DOHH2 (cell line): ENCODE results near the gene SSPN.

Source experiments
- H3F3A ChIP-seq: fragments of 200-600 bp; sonication (generic), shearing (Covaris generic); 2 replicates; pipeline ENCODE4 v1.6.0; 2016; ENCODE audit warnings: antibody characterized with exemption, mild to moderate bottlenecking; ENCODE audit not compliant: control insufficient read depth, insufficient read depth
- H3K27ac ChIP-seq: fragments of 200-600 bp; sonication (generic); 2 replicates; pipeline ENCODE4 v1.5.1; 2014; ENCODE audit warnings: low read depth, mild to moderate bottlenecking, low read length, moderate library complexity
- H3K27me3 ChIP-seq: fragments of 200-600 bp; sonication (generic); 2 replicates; pipeline ENCODE4 v1.6.1; 2014; ENCODE audit warnings: mild to moderate bottlenecking, low read length, mixed read lengths; ENCODE audit not compliant: control insufficient read depth
- H3K36me3 ChIP-seq: fragments of 200-600 bp; sonication (generic); 2 replicates; pipeline ENCODE4 v1.6.1; 2014; ENCODE audit warnings: mild to moderate bottlenecking, low read length, moderate library complexity, mixed read lengths; ENCODE audit not compliant: control insufficient read depth
- H3K4me1 ChIP-seq: fragments of 200-600 bp; sonication (generic); 2 replicates; pipeline ENCODE4 v1.6.1; 2014; ENCODE audit warnings: mild to moderate bottlenecking, low read length, mixed read lengths; ENCODE audit not compliant: control insufficient read depth
- H3K4me2 ChIP-seq: fragments of 200-600 bp; sonication (generic); 2 replicates; pipeline ENCODE4 v1.6.0; 2014; ENCODE audit warnings: mild to moderate bottlenecking, low read length, moderate library complexity
- H3K4me3 ChIP-seq: fragments of 200-600 bp; sonication (generic); 2 replicates; pipeline ENCODE4 v1.5.1; 2014; ENCODE audit warnings: mild to moderate bottlenecking, low read length, mixed read lengths
- H3K79me2 ChIP-seq: fragments of 200-600 bp; sonication (generic); 2 replicates; pipeline ENCODE4 v1.6.1; 2014; ENCODE audit warnings: mild to moderate bottlenecking, low read length, mixed read lengths; ENCODE audit not compliant: control insufficient read depth
- H3K9me2 ChIP-seq: fragments of 200-600 bp; sonication (generic); replicated peaks from 2 replicates; pipeline ENCODE4 v1.6.1; 2014; ENCODE audit warnings: mild to moderate bottlenecking, low read length, mixed read lengths; ENCODE audit not compliant: control insufficient read depth
- H3K9me3 ChIP-seq: fragments of 200-600 bp; sonication (generic); 2 replicates; pipeline ENCODE4 v1.6.1; 2014; ENCODE audit warnings: antibody characterized with exemption, low read length, mixed read lengths; ENCODE audit not compliant: control insufficient read depth, insufficient read depth
- H4K20me1 ChIP-seq: fragments of 200-600 bp; sonication (generic); 2 replicates; pipeline ENCODE4 v1.6.0; 2014; ENCODE audit warnings: low read depth, mild to moderate bottlenecking, antibody characterized with exemption, low read length, moderate library complexity; ENCODE audit not compliant: control insufficient read depth, insufficient read depth
- EZH2phosphoT487 ChIP-seq: fragments of 200-600 bp; sonication (generic); IDR thresholded peaks from 2 replicates; pipeline ENCODE4 v1.6.1; 2017; ENCODE audit warnings: borderline replicate concordance, mild to moderate bottlenecking, antibody characterized with exemption, low read length, moderate library complexity, mixed read lengths
- TF ChIP-seq, protein P1 (sequence below): fragments of 200-600 bp; sonication (generic); IDR thresholded peaks from one replicate; pipeline ENCODE4 v1.5.1; 2014; ENCODE audit warnings: antibody characterized with exemption, mild to moderate bottlenecking, low read depth, low read length; ENCODE audit not compliant: poor library complexity, severe bottlenecking

Gene SSPN

DNA sequence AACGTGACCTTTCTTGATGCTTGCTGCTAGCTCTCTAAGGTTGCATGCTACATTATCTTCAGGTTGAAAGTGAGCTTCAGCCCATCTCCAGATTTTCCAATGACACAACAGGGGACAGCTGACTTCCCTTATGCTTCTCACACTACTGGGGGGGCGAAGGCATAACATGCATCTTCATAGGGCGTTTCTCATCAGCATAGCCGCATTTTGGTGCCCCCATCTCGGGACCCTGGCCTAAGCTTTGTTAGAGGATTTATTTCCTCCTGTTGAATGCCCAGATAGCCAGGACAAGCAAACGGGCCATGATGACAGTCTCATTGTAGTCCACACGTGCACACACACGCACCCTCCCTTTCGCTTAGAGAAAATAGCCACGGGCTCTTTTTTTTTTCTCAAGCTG lies 30.7 kb downstream of the SSPN start:
- no peak overlapping the region for H3K4me3 ChIP-seq

GRCh38 chr12:26226629-26227360 lies 31.4 kb downstream of the SSPN start:
- TF ChIP-seq EZH2phosphoT487 = no peak
- TF ChIP-seq, protein P1, sequence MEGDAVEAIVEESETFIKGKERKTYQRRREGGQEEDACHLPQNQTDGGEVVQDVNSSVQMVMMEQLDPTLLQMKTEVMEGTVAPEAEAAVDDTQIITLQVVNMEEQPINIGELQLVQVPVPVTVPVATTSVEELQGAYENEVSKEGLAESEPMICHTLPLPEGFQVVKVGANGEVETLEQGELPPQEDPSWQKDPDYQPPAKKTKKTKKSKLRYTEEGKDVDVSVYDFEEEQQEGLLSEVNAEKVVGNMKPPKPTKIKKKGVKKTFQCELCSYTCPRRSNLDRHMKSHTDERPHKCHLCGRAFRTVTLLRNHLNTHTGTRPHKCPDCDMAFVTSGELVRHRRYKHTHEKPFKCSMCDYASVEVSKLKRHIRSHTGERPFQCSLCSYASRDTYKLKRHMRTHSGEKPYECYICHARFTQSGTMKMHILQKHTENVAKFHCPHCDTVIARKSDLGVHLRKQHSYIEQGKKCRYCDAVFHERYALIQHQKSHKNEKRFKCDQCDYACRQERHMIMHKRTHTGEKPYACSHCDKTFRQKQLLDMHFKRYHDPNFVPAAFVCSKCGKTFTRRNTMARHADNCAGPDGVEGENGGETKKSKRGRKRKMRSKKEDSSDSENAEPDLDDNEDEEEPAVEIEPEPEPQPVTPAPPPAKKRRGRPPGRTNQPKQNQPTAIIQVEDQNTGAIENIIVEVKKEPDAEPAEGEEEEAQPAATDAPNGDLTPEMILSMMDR = no peak
- H3K27ac ChIP-seq = no peak overlapping the region
- H3K36me3 ChIP-seq = no peaks in the 10 kb centered on the region

More for the DNA sequence above, 30.7 kb downstream of the SSPN start:
- Histone ChIP-seq H3K79me2 (no peaks in the 10 kb centered on the region), H3K9me3 (no peaks in the 10 kb centered on the region), H3F3A (no peaks in the 10 kb centered on the region), H3K27ac (no peak overlapping the region), H3K36me3 (no peaks in the 10 kb centered on the region), H3K9me2 (no peaks in the 10 kb centered on the region), H4K20me1 (no peaks in the 10 kb centered on the region), H3K4me2 (no peak overlapping the region), H3K27me3 (peaks cover 3% of the 10 kb centered on the region; the same call in 1 of the 2 replicates), H3K4me1 (no peaks in the 10 kb centered on the region)
- TF ChIP-seq, protein P1 = no peak
- TF ChIP-seq EZH2phosphoT487 = no peak

GRCh38 chr12:26227361-26227745 lies 32.0 kb downstream of the SSPN start:
- no peak overlapping the region for H3K4me2 ChIP-seq
- no peaks in the 10 kb centered on the region for H3K36me3 ChIP-seq
- H3K9me3 ChIP-seq = no peaks in the 10 kb centered on the region
- no peaks in the 10 kb centered on the region for H4K20me1 ChIP-seq
- H3F3A ChIP-seq = no peaks in the 10 kb centered on the region
- no peaks in the 10 kb centered on the region for H3K9me2 ChIP-seq
- no peaks in the 10 kb centered on the region for H3K79me2 ChIP-seq
- TF ChIP-seq EZH2phosphoT487 = no peak
- TF ChIP-seq, protein P1 = no peak
- H3K27me3 ChIP-seq = peaks cover 3% of the 10 kb centered on the region; the same call in 1 of the 2 replicates
- no peak overlapping the region for H3K27ac ChIP-seq
- H3K4me3 ChIP-seq = no peak overlapping the region
- H3K4me1 ChIP-seq = no peaks in the 10 kb centered on the region

More at GRCh38 chr12:26226629-26227360, 31.4 kb downstream of the SSPN start:
- no peak overlapping the region for H3K4me2 ChIP-seq
- H3K27me3 ChIP-seq = peaks cover 3% of the 10 kb centered on the region; the same call in 1 of the 2 replicates
- no peak overlapping the region for H3K4me3 ChIP-seq
- H3K79me2 ChIP-seq = no peaks in the 10 kb centered on the region
- no peaks in the 10 kb centered on the region for H4K20me1 ChIP-seq
- no peaks in the 10 kb centered on the region for H3K9me3 ChIP-seq
- no peaks in the 10 kb centered on the region for H3K4me1 ChIP-seq
- no peaks in the 10 kb centered on the region for H3F3A ChIP-seq
- no peaks in the 10 kb centered on the region for H3K9me2 ChIP-seq
